ENCODE data around the gene TEX14. TPM values are rescaled to one million over a fixed set of nuclear protein-coding genes. Genes with fewer than 3 reads are reported as not detected.
"Not testable (repeated sequence)": the region's sequence is repeated elsewhere in the genome, so short reads cannot be mapped to it uniquely, and the experiment has no call there.

Gene TEX14
- total and polyA plus RNA-seq, 8 donors = 0.03 to 0.06 TPM; not detected in 6

- Histone ChIP-seq H3K27me3 (no peaks in the 10 kb centered on the region), H3K4me3 (no peak overlapping the region), H3K9me3 (no peaks in the 10 kb centered on the region), H3K27ac (no peak overlapping the region), H3K4me1 (peaks cover 0 to 17% (median 6%) of the 10 kb centered on the region in 4 donors), H3K36me3 (no peaks in the 10 kb centered on the region)
- intact Hi-C loops (cut with DNase I; ENCODE audit: low total_unique reads) = no loop called here
- TF ChIP-seq EP300 (IDR thresholded peaks at IDR 0.05) = no peak
- no peak for TF ChIP-seq POLR2AphosphoS5 (IDR thresholded peaks at IDR 0.05)
- no peak for TF ChIP-seq POLR2A (IDR thresholded peaks at IDR 0.05)
- TF ChIP-seq CTCF (IDR thresholded peaks at IDR 0.05) = no peak
- DNase-seq = no peak
- 89 to 95% (median 94%) methylated on average over 26 of the region's 26 CpGs for WGBS, 5 donors
Measured at GRCh38 chr17:58661499-58661898, 30.3 kb downstream of the TEX14 start.

- WGBS, 5 donors = 86 to 93% (median 90%) methylated on average over 4 of the region's 4 CpGs
- intact Hi-C loops (cut with DNase I; ENCODE audit: low total_unique reads) = no loop called here
- H3K27me3 ChIP-seq = no peaks in the 10 kb centered on the region
Measured at GRCh38 chr17:58660621-58661020, 31.2 kb downstream of the TEX14 start.

GRCh38 chr17:58659714-58660084 lies 32.1 kb downstream of the TEX14 start:
- H3K9me3 ChIP-seq; H3K36me3 ChIP-seq; DNase-seq; H3K27me3 ChIP-seq; intact Hi-C loops (cut with DNase I; ENCODE audit: low total_unique reads): not testable (repeated sequence)
- WGBS, 5 donors = 27 to 37% (median 33%) methylated on average over 9 of the region's 9 CpGs
- peak overlapping the region in 4 of 5 donors; percentile 70 to 87 (median 80) for H3K27ac ChIP-seq
- H3K4me1 ChIP-seq = peaks cover 0 to 17% (median 6%) of the 10 kb centered on the region in 4 donors
- peak overlapping the region; percentile 35 to 47 (median 40) for H3K4me3 ChIP-seq

More at GRCh38 chr17:58660621-58661020, 31.2 kb downstream of the TEX14 start:
- Histone ChIP-seq H3K4me1 (peaks cover 0 to 17% (median 6%) of the 10 kb centered on the region in 4 donors), H3K27ac (no peak overlapping the region), H3K9me3 (no peaks in the 10 kb centered on the region), H3K36me3 (no peaks in the 10 kb centered on the region), H3K4me3 (no peak overlapping the region)
- DNase-seq = no peak
- TF ChIP-seq POLR2A (IDR thresholded peaks at IDR 0.05) = no peak
- TF ChIP-seq POLR2AphosphoS5 (IDR thresholded peaks at IDR 0.05) = no peak
- TF ChIP-seq EP300 (IDR thresholded peaks at IDR 0.05) = no peak
- no peak for TF ChIP-seq CTCF (IDR thresholded peaks at IDR 0.05)

GRCh38 chr17:58658804-58659713 lies 32.8 kb downstream of the TEX14 start:
- Histone ChIP-seq H3K27ac (peak overlapping the region; percentile 67 to 87 (median 77)), H3K27me3 (no peaks in the 10 kb centered on the region), H3K4me3 (peak overlapping the region; percentile 35 to 47 (median 40)), H3K9me3 (no peaks in the 10 kb centered on the region), H3K36me3 (no peaks in the 10 kb centered on the region), H3K4me1 (peaks cover 0 to 17% (median 6%) of the 10 kb centered on the region in 4 donors)
- intact Hi-C loops (cut with DNase I; ENCODE audit: low total_unique reads) = no loop called here
- 1 to 2% (median 1%) methylated on average over 38 of the region's 38 CpGs for WGBS, 5 donors
- no peak for TF ChIP-seq EP300 (IDR thresholded peaks at IDR 0.05)
- peak; percentile 99 to 100 (median 100) for TF ChIP-seq POLR2AphosphoS5 (IDR thresholded peaks at IDR 0.05)
- peak in 2 of 4 donors; percentile 98 to 100 for TF ChIP-seq POLR2A (IDR thresholded peaks at IDR 0.05)
- peak in 2 of 7 experiments; percentile 16 to 23 for TF ChIP-seq CTCF (IDR thresholded peaks at IDR 0.05)
- DNase-seq = peak; percentile 75 to 96

GRCh38 chr17:58657962-58658803 lies 33.7 kb downstream of the TEX14 start:
- H3K27me3 ChIP-seq; H3K36me3 ChIP-seq; H3K9me3 ChIP-seq; DNase-seq; intact Hi-C loops (cut with DNase I; ENCODE audit: low total_unique reads): not testable (repeated sequence)
- Histone ChIP-seq H3K27ac (peak overlapping the region; percentile 67 to 87 (median 77)), H3K4me1 (peaks cover 0 to 17% (median 6%) of the 10 kb centered on the region in 4 donors), H3K4me3 (peak overlapping the region in 2 of 4 donors; percentile 43 to 47)
- 58 to 66% (median 62%) methylated on average over 10 of the region's 10 CpGs for WGBS, 5 donors
